GM18907 (cell line): ENCODE data around the gene LIAS.

Experiments
- ATAC-seq: cut with Tn5 transposase; IDR thresholded peaks from one replicate; pipeline ENCODE4 v1.9.1; 2021; ENCODE audit warnings: mild to moderate bottlenecking, moderate library complexity; ENCODE audit not compliant: unreplicated experiment

The LIAS gene

GRCh38 chr4:39452860-39453587, 5.8 kb upstream of the LIAS start:
- no peak for ATAC-seq

- no peak for ATAC-seq
Measured at GRCh38 chr4:39453738-39454137, 5.1 kb upstream of the LIAS start.

GRCh38 chr4:39455486-39455885, 3.4 kb upstream of the LIAS start:
- no peak for ATAC-seq

GRCh38 chr4:39456946-39457763, 1.7 kb upstream of the LIAS start:
- ATAC-seq, result no peak

- ATAC-seq, result peak; percentile 6
Measured at GRCh38 chr4:39458161-39458504, 723 bp upstream of the LIAS start.

- ATAC-seq, result no peak
Measured at GRCh38 chr4:39464886-39465501, 6.1 kb downstream of the LIAS start.

GRCh38 chr4:39466747-39467146, 7.9 kb downstream of the LIAS start:
- ATAC-seq, result no peak

- ATAC-seq, result no peak
Measured at GRCh38 chr4:39467464-39467863, 8.6 kb downstream of the LIAS start.

GRCh38 chr4:39469429-39470077, 10.7 kb downstream of the LIAS start:
- ATAC-seq, result peak; percentile 88

- no peak for ATAC-seq
Measured at GRCh38 chr4:39470402-39470801, 11.5 kb downstream of the LIAS start.

GRCh38 chr4:39472396-39472795, 13.5 kb downstream of the LIAS start:
- no peak for ATAC-seq

GRCh38 chr4:39476187-39476895, 17.5 kb downstream of the LIAS start:
- no peak for ATAC-seq

GRCh38 chr4:39480251-39480650, 21.4 kb downstream of the LIAS start:
- ATAC-seq, result no peak

GRCh38 chr4:39480902-39481695, 22.2 kb downstream of the LIAS start:
- ATAC-seq, result no peak

- ATAC-seq, result no peak
Measured at GRCh38 chr4:39484582-39485272, 25.9 kb downstream of the LIAS start.

GRCh38 chr4:39486221-39486804, 27.5 kb downstream of the LIAS start:
- ATAC-seq, result no peak

GRCh38 chr4:39490322-39490721, 31.5 kb downstream of the LIAS start:
- no peak for ATAC-seq

GRCh38 chr4:39494354-39494753, 35.5 kb downstream of the LIAS start:
- ATAC-seq, result no peak
